Measurements from ENCODE around the gene KCNMA1.

KCNMA1 gene

DNA sequence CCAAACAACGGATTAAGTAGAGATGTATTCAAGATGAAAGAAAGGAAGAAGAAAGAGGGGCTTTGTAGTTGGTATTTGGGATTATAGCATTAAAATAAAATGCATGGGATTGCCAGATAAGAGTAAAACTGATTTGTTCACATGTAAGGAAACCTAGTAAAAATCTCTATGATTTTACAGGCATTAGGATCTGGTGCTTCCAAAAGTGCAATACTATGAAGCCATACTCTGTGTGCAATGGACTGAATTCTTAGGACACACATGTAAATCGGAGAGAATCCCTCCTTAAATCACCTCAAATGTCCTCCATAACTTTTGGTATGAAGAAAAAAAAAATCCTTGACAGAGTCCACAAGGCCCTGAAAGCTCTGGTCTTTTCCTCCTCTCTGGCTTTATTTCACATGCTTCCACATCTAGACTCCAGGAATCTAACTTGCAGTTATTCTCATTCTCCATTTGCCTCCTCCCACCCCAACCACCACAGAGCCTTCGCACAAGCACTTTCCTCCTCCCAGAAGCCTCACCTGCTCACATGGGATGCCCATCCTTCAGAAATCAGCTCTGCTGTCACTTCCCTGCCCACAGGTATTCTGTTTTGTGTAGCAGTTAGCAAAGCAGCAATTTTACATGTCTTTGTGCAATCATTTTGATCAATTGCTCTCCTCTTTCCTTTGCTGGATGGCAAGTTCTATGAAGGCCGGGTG lies 378.3 kb downstream of the KCNMA1 start:
- H3K27ac Mint-ChIP-seq: no peak overlapping the region
- H3K36me3 Mint-ChIP-seq (ENCODE audit: low read depth): no peaks in the 10 kb centered on the region
- no peaks in the 10 kb centered on the region for H3K27me3 Mint-ChIP-seq
- H3K4me3 Mint-ChIP-seq: no peak overlapping the region
- H3K4me1 Mint-ChIP-seq (ENCODE audit: low read depth): peaks cover 37% of the 10 kb centered on the region
- H3K9me3 Mint-ChIP-seq: peaks cover 16% of the 10 kb centered on the region

DNA sequence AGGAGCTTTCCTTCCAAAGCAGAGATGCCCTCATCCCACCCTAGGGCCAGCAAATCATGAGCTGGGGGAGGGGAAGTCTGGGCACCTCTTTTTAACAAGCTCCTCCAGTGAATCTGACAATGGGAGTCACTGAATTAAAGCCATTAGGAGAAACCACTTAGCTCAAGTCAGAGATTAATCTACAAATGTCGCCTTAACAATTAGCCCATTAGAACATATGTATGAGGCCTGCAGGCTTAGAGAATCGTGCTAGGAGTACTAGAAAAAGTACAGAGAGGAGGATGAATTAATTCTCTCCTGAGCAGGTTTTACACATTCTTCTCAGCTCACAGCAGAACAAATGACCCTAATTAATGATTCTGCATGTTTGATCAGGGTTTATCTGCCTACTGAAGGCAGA lies 381.3 kb downstream of the KCNMA1 start:
- Mint-ChIP-seq H3K9me3 (peaks cover 9% of the 10 kb centered on the region), H3K27ac (no peak overlapping the region), H3K36me3 (ENCODE audit: low read depth) (no peaks in the 10 kb centered on the region), H3K4me1 (ENCODE audit: low read depth) (peaks cover 28% of the 10 kb centered on the region), H3K27me3 (no peaks in the 10 kb centered on the region), H3K4me3 (no peak overlapping the region)

DNA sequence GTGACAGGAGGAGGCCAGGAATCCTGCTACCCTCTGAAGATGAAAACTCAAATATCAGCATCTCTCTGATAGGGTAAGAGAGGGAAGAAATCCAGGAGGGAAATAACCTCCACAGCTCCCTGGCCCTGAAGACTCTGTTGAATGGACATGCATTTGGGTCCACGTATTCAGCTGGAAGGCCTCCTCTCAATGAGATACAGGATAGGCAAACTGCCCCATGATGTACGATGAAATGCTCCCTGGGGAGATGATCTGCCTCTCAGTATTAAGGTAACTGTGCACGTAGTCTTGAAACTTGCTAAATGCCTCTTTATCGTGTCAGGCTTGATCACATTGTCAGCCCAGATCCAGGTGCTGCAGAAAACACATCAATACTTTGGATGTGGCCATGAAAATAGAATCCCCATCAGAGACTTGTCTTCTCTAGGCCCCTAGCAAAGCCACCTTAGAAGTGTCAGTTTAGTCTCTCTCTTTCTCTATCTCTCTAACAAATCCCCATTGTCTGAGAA lies 384.0 kb downstream of the KCNMA1 start:
- peaks cover 9% of the 10 kb centered on the region for H3K9me3 Mint-ChIP-seq
- H3K27me3 Mint-ChIP-seq: no peaks in the 10 kb centered on the region
- no peak overlapping the region for H3K27ac Mint-ChIP-seq
- no peaks in the 10 kb centered on the region for H3K36me3 Mint-ChIP-seq (ENCODE audit: low read depth)
- peaks cover 24% of the 10 kb centered on the region for H3K4me1 Mint-ChIP-seq (ENCODE audit: low read depth)
- H3K4me3 Mint-ChIP-seq: no peak overlapping the region

DNA sequence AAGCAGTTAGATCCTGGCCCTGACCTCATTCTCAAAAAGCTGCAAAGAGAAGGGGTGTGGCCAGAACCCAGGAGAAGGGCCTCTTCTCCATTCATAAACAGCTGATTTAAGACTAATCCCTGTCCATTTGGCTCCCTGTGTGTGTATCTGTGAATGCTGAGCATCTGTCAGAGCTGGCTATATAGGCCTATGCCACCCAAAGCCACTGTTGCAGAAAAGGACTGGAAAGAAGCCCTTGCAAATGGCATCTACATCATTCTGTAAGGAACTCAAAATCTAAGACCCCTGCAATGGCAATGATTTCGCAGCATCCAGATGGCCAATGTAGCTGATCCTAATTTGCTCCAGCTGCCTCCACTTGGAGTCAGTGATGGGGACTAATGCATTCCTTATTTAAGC lies 384.5 kb downstream of the KCNMA1 start:
- H3K4me1 Mint-ChIP-seq (ENCODE audit: low read depth): peaks cover 24% of the 10 kb centered on the region
- H3K27ac Mint-ChIP-seq: no peak overlapping the region
- no peaks in the 10 kb centered on the region for H3K27me3 Mint-ChIP-seq
- H3K9me3 Mint-ChIP-seq: peaks cover 9% of the 10 kb centered on the region
- H3K36me3 Mint-ChIP-seq (ENCODE audit: low read depth): no peaks in the 10 kb centered on the region
- no peak overlapping the region for H3K4me3 Mint-ChIP-seq

DNA sequence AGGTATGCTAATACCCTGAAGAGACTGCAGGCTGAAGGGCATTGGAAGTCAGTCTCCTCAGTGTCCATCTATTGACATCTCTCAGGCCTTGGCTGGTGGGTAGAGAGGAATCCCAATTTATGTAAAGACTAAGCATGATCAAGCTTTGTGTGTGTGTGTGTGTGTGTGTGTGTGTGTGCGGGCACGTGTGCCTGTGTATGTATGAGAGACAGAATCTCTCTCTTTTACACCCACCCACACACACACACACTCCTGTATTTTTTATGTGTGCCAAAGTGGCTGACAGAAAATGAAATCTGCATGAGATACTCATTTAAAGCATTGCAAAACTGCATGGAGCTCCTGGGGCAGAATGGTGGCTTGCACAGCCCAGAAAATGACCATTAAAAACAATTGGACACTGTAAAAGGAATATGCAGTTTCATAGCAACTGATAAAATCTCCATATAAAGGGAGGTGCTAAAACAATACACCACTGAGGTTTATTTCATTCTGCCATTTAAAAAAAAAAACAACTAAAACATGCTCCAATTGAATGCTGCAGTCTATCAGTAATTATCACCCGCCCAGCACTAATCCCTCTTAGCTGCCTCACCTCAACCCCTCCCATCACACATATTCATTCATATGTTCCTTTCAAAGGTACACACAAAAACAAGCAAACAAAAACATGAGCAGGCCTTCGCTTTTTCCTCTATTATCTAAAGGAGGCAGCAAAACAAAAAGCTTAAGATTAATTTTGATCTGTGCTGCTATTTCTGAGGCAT lies 385.0 kb downstream of the KCNMA1 start:
- Mint-ChIP-seq H3K36me3 (ENCODE audit: low read depth) (no peaks in the 10 kb centered on the region), H3K27me3 (no peaks in the 10 kb centered on the region), H3K4me1 (ENCODE audit: low read depth) (peaks cover 24% of the 10 kb centered on the region), H3K9me3 (peaks cover 6% of the 10 kb centered on the region), H3K27ac (no peak overlapping the region), H3K4me3 (no peak overlapping the region)

DNA sequence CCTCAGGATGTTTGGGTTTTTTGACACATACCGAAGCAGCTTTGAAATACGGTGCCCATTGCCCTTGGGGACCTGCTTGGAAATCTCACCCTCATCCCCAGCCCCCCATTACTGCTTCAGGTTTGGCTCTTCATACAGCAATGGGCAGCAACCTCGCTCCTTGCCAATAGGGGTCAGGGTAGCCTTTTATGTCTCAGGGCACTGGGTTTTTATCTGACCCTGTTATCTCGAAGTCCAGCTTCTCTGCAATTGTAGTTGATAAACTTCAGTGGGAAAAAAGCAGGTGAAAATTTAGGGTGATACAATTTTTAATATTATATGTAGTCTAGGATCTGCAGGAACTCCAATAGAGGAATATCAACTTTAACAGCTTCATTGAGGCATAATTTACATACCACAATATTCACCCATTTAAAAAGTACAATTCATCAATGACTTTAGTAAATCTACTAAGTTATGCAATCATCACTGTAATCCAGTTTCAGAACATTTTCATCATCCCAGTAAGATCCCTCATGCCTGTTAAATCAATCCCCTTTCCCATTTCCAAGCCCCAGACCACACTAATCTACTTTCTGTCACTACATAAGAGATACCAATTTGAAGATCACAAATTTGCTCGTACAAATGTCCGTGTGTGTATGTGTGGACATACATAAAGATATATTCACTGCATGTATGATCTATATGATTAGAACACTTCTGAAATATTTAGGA lies 386.2 kb downstream of the KCNMA1 start:
- H3K9me3 Mint-ChIP-seq: no peaks in the 10 kb centered on the region
- no peaks in the 10 kb centered on the region for H3K36me3 Mint-ChIP-seq (ENCODE audit: low read depth)
- H3K27ac Mint-ChIP-seq: no peak overlapping the region
- no peak overlapping the region for H3K4me3 Mint-ChIP-seq
- H3K27me3 Mint-ChIP-seq: no peaks in the 10 kb centered on the region
- peaks cover 24% of the 10 kb centered on the region for H3K4me1 Mint-ChIP-seq (ENCODE audit: low read depth)

DNA sequence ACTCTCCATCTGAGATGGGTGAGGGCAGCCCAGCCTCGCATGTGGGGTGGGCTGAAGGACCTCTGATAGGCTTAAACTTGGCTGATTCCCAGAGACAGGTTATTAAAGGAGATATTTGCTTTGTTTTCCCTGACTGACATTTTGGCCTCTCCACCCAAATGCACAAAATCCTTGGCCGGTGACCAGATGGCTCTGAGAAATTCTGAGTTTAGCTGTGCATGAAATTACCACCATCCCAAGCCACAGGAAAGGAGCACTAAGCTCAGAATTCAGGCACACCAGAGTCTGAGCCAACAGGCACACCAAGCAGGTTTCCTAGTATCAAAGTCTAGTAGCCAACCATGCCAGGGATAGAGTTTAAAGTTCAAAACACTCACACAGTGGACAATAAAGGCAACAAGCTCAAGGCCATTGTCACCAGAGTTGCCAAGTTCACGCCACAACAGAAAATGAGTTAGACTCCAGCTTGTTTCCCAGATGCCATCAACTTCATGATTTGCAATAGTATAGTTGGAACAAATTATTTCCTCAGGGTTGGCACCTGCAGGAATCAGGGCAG lies 387.6 kb downstream of the KCNMA1 start:
- Mint-ChIP-seq H3K4me1 (ENCODE audit: low read depth) (peaks cover 24% of the 10 kb centered on the region), H3K27ac (no peak overlapping the region), H3K4me3 (no peak overlapping the region), H3K27me3 (no peaks in the 10 kb centered on the region), H3K9me3 (no peaks in the 10 kb centered on the region), H3K36me3 (ENCODE audit: low read depth) (no peaks in the 10 kb centered on the region)

DNA sequence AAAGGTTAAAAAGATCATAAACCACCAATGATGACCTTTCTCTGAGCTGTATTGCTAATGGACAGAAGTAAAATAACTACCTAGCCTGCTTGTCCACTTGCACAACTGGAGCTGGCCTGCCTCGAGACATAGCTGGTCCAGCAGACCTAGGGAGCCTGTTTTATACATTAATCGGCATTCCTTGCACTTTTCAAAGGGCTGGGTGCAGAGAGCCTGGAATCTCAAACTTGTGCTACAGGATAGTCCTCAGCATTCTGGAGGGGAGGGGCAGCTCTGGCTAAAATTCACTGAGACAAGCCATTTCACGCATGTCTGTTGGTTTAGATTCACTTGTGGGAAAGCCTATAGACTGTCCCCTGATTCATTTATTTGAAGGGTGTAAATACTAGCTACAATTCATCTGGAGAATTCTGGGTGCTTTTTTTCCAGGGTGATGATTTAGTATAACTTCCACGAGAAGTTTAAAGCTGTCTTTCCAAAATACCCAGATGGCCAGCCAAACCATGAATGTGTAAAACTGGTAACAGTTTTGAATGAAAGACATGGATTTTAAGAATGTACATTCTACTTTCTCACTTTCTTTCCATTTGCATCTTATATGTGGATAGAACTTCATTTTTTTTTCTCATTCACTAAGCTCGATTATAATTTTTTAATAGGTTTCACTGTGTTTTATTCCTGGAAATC lies 389.4 kb downstream of the KCNMA1 start:
- Mint-ChIP-seq H3K4me1 (ENCODE audit: low read depth) (peaks cover 19% of the 10 kb centered on the region), H3K9me3 (no peaks in the 10 kb centered on the region), H3K36me3 (ENCODE audit: low read depth) (no peaks in the 10 kb centered on the region)

DNA sequence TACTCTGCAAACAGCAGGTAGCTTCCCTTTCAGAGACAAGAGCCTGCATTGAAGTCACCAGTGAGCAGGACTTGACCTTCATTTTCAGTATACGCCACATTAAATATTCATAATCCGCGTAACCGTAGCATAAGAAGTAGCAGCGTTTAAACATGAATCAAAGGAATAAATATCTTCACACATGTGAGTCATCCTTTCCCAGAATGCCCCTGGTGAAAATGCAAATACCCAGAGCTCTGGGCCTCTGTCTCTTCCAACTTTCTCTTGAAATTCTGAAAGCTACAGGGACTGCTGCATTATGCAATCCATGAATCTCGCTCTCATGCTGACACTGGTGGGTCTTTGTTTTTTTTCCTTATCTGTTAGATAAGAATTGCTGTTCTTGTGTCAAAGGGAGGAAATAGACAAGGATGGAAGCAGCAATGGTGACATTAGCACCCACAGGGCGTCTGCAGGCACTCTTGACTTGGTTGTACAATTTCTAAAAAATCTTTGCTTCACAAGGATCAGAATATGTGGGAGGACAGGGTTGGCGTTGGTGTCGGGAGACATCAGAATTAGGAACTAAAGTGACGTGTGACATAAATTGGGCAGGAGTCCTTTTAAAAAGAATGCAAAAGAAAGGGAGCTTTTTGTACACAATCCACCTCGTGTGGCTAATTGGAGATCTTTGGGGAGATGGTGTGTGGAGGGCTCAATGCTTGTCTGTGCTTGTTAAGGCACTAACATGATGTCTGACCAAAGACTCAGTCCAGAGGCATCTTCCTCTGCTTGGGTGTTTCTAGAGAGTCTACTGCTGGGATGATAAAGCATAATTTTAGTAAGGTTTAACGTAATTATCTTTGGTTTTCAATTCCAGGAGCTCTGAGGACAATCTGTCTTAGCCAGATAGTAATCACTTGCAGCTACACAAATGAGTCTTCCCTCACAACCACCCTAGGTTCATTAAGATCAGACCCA lies 390.3 kb downstream of the KCNMA1 start:
- Mint-ChIP-seq H3K4me1 (ENCODE audit: low read depth) (peaks cover 14% of the 10 kb centered on the region), H3K27ac (no peak overlapping the region), H3K4me3 (no peak overlapping the region), H3K27me3 (no peaks in the 10 kb centered on the region), H3K9me3 (no peaks in the 10 kb centered on the region), H3K36me3 (ENCODE audit: low read depth) (no peaks in the 10 kb centered on the region)

More for the DNA sequence above, 389.4 kb downstream of the KCNMA1 start:
- Mint-ChIP-seq H3K27ac (no peak overlapping the region), H3K27me3 (no peaks in the 10 kb centered on the region), H3K4me3 (no peak overlapping the region)

DNA sequence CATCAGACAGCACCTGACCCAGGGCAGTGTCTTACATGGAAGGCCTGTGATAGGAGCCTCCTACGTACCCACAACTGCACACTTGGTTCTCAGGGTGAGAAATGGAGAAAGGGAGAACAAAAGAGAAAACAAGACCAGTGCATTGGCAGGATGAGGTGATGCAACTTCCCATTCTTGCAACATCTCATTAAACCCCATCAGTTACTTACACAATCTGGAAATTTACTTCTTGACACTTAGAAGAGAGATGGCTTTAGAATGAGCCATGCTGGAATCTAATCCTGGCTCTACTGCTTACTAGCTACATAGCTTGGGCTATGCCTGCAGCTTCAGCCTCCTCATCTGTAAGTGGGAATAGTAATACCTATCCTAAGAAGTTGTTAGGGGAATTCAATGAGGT lies 391.7 kb downstream of the KCNMA1 start:
- Mint-ChIP-seq H3K27ac (no peak overlapping the region), H3K9me3 (no peaks in the 10 kb centered on the region), H3K4me1 (ENCODE audit: low read depth) (peaks cover 5% of the 10 kb centered on the region), H3K27me3 (no peaks in the 10 kb centered on the region), H3K4me3 (no peak overlapping the region), H3K36me3 (ENCODE audit: low read depth) (no peaks in the 10 kb centered on the region)

DNA sequence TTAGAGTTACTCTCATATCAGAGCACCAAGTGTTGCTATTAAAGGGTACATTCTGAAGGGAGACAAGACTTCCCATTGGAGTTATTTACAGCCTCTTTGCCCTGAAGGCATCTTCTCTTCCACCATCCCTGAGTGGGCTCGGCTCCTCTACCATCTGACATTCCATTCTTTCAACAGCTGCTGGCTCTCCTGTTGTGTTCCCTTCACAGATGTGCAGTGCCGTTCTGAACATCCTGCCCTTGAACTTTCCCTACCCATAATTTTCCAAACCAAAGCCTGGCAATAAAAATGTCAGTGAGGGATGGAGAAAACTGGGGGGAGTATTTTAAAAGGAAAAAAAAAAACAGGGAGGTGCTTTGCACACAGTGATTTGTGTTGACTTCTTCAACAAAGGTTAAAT lies 392.9 kb downstream of the KCNMA1 start:
- Mint-ChIP-seq H3K36me3 (ENCODE audit: low read depth) (no peaks in the 10 kb centered on the region), H3K27ac (no peak overlapping the region), H3K4me3 (no peak overlapping the region), H3K9me3 (no peaks in the 10 kb centered on the region), H3K4me1 (ENCODE audit: low read depth) (peaks cover 5% of the 10 kb centered on the region), H3K27me3 (no peaks in the 10 kb centered on the region)

DNA sequence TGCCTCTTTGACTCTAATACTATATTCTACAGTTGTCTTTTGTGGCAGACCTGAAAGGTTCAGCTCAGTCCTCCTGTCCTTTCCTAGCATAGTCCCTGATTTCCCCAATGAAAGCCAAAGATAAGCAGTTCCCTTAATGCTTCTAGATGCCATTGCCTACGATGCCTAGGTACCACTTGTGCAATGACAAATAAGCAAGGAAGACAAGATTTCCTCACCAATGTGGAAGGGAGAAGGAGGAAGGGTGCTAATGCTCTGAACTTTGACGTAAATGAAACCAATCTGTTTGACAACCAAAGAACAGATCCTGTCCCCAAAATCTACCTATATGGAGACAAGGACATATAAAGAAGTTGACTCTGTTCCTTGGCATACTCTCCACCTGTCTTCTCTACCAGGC lies 393.3 kb downstream of the KCNMA1 start:
- H3K4me3 Mint-ChIP-seq: no peak overlapping the region
- no peaks in the 10 kb centered on the region for H3K27me3 Mint-ChIP-seq
- H3K36me3 Mint-ChIP-seq (ENCODE audit: low read depth): no peaks in the 10 kb centered on the region
- H3K4me1 Mint-ChIP-seq (ENCODE audit: low read depth): peaks cover 5% of the 10 kb centered on the region
- no peak overlapping the region for H3K27ac Mint-ChIP-seq
- no peaks in the 10 kb centered on the region for H3K9me3 Mint-ChIP-seq

DNA sequence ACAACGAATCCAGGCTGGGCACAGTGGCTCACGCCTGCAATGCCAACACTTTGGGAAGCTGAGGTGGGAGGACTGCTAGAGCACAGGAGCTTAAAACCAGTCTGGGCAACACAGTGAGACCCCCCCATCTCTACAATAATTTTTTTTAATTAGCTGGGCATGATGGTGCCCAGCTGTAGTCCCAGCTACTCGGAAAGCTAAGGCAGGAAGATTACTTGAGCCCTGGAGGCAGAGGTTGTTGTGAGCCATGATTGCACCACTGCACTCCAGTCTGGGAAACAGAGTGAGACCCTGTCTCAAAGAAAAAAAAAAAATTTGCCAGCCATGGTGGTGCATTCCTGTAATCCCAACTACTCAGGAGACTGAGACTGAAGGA lies 396.3 kb downstream of the KCNMA1 start:
- H3K9me3 Mint-ChIP-seq: no peaks in the 10 kb centered on the region
- no peak overlapping the region for H3K4me3 Mint-ChIP-seq
- peaks cover 5% of the 10 kb centered on the region for H3K4me1 Mint-ChIP-seq (ENCODE audit: low read depth)
- H3K27ac Mint-ChIP-seq: no peak overlapping the region
- H3K36me3 Mint-ChIP-seq (ENCODE audit: low read depth): no peaks in the 10 kb centered on the region
- H3K27me3 Mint-ChIP-seq: peaks cover under 1% of the 10 kb centered on the region
